Measurements from ENCODE around the gene CKAP4.
A peak's percentile ranks its signal among the peaks of the same experiment; 100 is the strongest.

Gene CKAP4

DNA sequence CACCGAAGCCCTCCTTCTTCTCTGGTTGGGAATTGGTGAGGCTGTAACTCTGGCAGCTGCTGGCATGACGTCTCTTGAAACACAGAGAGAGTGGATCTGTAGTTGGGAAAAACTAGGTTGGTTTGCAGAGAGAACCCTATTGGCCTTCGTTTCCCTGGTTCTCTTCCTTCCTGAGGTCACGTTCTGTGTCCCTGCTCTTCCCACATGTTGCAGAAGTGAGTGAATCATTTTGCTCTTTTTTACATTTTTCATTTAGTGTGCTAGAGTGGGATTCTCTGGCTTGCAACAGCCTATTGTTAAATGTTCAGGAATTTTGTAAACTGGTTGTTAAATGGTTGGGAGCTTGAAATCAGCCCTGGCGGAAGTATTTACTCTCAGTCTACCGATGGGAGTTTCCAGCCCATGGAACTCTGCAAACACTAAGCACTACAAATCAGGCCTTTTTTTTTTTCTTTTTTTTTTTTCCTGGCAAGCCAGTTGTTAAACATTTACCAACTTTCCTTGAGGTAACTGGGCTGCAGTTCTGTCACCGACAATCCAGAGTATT is 26.8 kb upstream of the CKAP4 start:
- no peak for DNase-seq (ENCODE audit: low spot score)

DNA sequence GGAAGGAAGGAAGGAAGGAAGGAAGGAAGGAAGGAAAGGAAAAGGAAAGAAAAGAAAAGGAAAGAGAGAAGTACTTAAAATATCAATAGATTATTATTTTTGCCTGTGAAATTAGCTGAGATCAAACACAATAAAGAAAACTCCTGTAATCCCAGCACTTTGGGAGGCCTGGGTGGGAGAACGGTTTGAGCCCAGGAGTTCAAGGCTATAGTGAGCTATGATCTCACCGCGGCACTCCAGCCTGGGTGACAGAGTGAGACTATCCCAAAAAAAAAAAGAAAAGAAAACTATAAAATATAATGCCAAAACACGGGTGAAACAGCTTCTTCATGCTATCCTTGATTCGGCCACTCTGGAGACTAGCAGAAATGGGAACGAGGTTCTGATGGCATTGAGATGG is 26.2 kb upstream of the CKAP4 start:
- no peak for DNase-seq (ENCODE audit: low spot score)

DNA sequence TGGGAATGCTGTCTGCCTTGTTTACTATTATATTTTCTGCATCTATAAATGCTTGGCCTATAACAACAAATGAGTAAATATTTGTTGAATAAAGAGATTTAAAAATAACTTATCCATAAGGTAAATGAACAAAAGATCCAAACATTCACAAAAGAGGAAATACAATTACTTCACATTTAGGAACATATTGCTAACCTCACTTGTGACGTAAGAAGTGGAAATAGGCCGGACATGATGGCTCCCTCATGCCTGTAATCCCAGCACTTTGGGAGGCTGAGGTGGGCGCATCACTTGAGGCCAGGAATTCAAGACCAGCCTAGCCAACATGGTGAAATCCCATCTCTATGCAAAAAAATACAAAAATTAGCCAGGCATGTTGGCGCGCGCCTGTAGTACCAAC is 25.7 kb upstream of the CKAP4 start:
- no peak for DNase-seq (ENCODE audit: low spot score)

DNA sequence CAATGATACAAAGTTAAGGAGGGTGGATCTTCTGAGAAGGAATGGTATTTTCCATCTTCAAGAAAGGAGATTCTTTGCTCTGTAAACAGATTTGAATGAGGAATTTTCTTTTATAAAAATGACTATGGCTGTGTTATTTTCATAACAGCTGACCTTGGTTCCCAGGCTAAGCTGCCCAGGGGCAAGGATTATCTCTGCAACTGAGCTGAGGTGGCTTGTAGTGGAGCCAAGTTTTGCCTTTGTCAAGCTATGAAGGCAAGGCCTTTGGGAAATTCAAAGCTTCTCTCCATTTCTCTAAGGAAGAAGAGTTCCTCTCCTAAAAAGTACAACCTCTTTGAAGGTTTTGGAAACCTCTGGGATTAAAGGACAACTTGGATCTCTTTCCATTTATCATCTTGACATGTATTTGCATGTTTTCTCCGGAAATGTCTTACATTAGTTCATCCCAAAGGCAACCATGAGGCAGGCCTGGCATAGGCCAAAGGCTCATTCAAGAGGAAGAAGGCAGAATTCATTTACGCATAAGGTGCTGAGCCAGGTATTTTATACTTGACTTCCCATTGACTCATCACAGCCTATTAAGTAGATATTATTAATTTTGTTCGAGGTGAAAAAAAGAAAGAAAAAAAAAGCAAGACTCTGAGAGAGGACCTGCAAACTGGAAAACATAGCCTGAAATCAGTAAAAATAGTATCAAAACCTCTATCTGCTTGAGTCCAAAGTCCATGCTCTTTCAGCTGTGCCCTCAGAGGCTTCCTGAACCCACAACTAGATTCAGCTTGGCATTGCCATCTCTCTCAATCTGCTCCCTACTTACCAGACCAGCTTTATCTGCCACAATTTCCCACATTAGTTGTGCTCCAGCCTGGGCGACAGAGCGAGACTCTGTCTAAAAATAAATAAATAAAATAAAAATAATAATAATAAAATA is 24.0 kb upstream of the CKAP4 start:
- DNase-seq (ENCODE audit: low spot score), result no peak

DNA sequence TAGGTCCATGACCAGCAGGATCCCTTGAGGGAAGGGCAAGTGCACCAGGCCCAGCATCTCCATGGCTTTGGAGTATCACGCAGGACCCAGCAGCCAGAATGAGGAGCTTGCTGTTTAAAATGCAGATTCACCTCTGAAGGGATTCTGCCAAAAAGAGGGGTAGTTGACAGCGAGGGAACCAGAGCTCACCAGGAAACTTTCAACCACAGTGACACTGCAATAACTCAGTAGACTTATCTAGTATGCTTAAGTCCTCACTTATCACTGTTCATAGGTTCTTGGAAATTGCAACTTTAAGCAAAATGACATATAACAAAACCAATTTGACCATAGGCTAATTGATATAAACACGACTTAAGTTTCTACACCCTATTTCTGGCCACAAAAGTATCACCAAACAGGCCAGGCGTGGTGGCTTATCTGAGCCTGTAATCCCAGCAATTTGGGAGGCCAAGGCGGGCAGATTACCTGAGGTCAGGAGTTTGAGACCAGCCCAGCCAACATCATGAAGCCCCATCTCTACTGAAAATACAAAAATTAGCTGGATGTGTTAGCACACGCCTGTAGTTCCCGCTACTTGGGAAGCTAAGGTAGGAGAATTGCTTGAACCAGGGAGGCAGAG is 21.4 kb upstream of the CKAP4 start:
- no peak for DNase-seq (ENCODE audit: low spot score)

DNA sequence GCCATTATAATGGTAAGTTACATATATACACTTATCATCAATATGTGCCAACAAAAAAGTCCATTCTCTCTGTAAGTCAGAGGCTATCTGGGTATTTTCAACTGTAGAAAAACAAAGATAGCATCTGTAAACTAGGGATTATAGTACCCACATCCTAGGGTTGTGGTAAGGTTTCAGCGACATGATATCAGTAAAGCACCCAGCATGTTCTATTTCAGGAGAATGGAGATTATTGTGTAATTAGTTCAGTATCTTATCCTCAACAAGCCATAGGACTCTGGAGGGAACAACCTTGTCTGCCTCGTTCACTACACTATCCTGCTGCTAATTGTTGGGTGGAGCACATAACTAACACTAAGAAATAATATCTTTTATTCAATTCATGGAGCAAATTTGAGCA is 19.7 kb upstream of the CKAP4 start:
- no peak for DNase-seq (ENCODE audit: low spot score)

DNA sequence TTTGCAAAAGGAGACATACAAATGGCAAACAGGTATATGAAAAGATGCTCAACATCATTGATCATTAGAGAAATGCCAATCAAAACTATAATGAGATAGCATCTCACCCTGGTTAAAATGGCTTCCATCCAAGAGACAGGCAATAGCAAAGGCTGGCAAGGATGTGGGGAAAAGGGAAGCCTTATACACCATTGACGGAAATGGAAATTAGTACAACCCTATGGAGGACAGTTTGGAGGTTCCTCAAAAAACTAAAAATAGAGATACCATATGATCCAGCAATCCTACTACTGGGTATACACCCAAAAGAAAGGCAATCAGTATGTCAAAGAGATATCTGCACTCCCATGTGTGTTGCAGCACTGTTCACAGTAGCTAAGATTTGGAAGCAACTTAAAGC is 17.3 kb upstream of the CKAP4 start:
- DNase-seq (ENCODE audit: low spot score), result no peak

DNA sequence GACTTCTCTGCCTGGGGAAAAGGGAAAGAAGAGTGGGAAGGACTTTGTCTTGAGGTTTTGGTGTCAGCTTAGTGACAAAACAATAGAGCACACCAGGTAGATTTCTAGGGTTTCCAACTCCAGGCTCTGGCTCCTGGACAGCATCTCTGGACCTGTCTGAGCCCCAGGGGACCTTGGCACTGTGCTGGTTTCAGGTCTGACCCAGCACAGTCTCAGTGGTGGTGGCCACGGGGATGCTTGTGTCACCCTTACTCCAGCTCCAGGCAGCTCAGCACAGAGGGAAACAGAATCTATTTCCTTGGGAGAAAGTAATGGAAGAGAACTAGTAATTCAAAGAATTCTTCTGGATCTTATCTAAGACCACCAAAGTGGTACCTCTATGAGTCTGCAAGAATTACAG is 11.1 kb upstream of the CKAP4 start:
- DNase-seq (ENCODE audit: low spot score), result no peak

DNA sequence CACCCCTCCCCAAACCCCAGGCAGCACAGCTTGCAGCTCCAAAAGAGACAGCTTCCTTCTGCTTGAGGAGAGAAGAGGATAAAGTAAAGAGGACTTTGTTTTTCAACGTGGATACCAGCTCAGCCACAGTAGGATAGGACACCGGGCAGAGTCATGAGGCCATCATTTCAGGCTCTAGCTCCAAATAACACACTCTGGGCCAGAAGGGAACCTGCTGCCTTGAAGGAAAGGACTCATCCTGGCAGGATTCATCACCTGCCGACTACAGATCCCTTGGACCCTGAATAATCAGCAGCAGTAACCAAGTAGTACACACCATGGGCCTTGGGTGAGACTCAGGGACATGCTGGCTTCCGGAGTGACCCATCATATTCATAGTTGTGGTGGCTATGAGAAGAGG is 10.4 kb upstream of the CKAP4 start:
- no peak for DNase-seq (ENCODE audit: low spot score)

DNA sequence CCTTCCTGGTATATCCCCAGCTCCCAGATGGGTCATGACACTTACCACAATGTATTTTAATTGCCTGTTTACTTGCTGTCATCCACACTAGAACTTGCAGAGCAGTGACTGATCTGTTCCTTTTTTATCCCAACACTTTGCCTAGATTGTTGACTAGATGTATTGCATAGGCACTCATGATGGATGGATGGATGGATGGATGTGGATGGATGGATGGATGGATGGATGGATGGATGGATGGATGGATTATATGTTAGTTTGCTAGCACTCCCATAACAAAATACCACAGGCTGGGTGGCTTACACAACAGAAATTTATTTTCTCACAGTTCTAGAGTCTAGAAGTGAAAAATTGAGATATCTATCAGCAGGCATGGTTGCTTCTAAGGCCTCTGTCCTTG is 8.7 kb upstream of the CKAP4 start:
- DNase-seq (ENCODE audit: low spot score), result no peak

DNA sequence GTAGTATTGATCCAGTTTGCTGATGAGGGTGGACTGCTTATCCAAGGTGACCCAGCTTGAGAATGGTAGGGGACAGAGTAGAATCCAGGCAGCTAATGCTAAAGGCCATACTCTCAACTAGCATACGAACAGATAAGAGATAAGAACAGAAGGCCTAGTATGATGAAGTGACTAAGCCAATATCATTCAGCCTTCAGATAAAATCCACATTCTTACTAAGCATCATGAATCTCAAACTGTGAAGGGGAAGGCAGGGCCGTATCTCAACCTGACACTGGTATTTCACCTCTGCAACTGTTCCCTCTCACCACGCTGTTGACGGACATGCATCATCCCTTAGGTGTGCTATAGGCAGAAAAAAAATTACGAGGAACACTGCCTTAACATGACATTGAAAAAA is 8.1 kb upstream of the CKAP4 start:
- DNase-seq (ENCODE audit: low spot score), result no peak

DNA sequence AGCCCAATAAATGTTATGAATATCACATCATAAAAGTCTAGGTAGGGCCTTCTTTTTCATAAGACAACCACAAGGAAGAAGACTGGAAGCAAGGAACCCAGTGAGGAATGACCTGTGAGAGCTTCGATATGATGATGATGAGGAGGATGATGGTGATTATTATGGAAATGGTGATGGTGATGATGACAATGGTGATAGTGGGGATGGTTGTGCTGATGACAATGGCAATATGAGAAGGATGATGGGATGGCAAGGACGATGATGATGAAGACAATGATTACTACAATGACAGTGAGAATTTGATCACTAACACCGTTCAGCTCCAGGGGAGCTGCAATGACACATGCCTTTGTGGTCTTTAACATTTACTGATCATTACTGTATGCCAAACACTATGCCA is 7.7 kb upstream of the CKAP4 start:
- no peak for DNase-seq (ENCODE audit: low spot score)

DNA sequence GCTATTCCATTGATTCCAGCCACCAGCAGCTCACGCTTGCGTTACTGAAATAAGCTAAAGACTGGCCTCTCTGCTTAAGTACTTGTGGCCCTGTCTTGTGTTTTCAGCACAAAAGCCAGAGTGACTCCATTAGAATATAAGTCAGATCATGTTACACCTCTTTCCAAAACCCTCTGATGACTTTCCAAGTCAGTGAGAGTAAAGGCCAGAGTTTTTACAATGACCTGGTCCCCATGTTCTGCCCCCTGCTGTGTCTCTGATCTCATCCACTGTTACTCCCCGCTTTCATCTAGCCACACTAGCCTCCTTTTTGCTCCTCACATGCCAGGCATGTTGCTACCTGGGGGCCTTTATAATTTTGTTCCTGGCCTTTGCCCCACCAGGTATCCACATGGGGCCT is 6.9 kb upstream of the CKAP4 start:
- no peak for DNase-seq (ENCODE audit: low spot score)

DNA sequence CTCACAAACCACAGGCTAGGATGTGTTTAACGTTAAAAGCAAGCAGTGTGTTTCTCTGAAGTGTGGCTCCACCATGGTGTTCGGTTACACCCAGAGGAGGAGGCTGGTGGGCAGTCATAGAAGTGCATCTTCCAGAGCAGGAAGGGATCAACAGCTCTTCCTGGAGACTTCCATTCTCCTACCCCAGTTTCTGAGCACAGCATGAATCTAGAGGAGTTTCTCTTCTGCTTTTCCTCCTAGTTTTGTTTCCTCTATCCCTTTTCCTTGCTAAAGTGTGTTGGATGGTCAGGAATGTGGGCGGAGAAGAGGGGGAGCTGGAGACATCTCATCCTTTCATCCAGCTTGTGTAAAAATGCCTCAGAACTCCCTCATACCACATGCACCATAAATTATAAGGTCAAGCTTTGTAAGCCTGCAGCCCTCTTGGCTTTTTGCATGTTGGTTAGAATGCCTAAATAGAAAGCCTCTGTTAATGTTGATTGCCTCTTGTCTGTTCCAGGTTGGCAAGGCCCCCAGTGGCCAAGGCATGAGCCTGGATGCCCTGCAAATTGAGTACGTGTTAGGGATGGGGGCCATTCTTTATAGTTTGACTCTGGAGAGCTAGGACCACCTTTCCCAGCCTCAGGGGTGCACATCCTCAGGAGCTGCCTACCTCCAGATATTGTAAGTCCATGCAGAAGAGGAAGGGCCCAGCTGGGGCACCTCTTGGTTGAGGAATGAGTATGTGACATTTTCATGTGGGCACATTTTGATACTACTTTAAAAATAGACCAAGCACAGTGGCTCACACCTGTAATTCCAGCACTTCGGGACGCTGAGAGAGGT is 4.0 kb upstream of the CKAP4 start:
- no peak for DNase-seq (ENCODE audit: low spot score)

DNA sequence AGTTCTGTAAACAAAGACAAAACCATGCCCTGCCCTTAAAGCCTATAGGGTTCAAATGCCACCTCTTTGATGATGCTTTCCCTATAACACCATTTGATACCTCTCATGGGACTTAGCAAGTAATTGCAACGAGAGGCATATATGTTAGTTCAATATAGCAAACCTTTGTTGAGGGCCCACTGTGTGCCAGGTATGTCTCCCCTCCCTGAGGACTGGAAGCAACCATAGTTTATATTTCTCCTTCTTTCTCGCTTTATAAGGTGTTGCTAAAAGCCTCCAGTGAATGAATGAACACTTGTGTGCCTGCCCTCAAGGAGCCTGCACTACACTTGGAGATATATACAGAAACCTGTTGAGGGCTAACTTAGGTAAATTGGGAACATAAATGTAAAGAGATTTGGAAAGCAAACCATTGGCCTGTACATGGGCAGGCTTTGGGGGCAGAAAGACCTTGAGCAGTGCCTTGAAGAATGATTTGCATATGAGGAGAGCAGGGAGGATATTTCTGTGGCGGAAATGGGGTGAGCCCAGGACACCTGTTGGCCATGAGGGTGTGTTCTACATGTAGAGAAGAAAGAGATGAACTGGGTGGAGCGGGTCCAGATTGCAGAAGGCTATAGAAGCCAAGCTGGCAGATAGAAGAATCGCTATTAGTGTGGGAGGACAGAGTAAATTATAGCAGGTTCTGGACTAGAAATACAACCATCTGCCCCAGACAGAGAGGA is 1.8 kb upstream of the CKAP4 start:
- no peak for DNase-seq (ENCODE audit: low spot score)

DNA sequence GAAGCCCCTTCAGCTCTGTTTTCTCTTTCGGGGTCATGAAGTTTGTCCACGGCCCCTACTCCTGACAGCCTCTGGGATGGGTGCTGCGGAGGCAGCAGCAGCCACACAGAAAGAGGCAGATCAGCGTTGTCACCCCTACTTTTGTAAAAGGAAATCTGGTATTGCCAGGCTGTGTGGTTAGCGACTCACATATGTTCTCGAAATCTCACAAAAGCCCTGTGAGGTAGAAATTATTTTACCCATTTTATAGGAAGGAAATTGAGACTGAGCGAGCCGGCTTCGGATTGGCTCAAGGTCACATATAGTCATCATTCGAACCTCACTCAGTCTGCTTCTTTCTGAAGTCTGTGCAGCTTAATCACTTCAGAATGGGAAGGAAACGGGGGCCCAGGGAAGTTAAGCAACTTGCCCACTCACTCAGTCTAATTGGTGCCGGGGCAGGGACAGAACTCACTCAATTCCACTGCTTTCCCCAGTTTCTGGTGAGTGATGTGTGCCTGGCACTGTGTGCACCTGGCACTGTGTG is 1.1 kb upstream of the CKAP4 start:
- DNase-seq (ENCODE audit: low spot score), result peak; percentile 59

DNA sequence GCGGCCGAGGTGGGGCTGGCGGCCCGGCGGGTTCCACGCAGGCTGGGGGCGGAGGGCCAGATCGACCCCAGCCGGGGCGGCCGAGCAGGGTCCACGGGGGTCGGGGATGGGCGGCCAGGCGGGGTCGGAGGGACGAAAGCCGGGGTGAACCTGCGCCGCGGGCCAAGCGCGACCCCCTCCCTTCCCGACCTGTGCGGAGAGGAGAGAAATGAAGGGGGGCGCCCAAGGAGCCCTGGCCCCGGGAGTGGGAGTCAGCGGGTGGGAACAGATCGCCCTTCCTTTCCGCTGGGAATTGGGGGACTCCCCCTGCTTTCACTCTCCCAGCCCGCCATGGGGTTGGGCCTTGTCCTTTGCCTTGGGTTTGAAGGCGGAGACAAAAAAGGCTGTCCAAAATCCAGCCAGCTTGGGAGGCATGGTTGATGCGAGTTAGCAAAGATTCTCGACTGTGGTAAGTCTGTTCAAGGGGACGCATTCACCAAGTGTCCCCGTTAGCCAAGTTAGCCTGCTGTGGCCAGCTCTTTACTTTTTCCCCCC is 559 bp upstream of the CKAP4 start:
- no peak for DNase-seq (ENCODE audit: low spot score)

DNA sequence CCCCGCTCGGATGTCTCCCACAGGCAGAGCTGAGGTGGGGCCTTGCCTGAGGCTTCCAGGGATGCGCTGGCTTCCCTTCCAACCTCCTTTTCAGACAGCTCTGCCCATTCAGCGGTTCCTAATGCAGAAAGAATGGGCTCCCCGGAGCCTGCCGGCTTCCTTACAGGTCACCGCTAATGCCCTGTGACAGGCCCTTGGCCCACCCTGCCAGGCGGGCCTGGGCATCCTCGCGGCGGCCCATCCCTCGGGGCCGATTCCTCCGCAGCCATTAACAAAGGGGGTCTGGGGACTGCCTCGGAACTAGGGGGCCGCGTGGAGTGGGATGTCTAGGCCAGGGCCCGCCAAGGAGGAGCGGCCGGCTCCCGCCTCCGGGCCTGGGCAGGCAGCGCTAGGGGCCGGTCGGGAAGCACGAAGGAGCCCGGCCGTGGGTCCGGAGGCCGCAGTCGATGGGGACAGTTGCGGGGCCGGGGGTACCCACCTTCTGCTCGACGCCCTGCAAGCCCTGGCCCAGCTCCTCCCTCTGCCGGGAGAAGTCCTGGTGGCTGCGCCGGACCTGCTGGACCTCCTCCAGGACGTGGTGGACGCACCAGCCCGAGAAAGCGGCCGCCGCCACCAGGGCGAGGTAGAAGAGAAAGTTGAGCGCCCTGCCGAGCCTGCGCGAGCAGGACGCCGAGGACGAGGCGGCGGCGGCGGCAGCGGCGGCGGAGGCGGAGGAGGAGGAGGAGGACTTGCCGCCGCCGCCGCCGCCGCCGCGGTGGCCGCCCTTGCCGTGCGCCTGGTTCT is 738 bp downstream of the CKAP4 start:
- peak; percentile 50 for DNase-seq (ENCODE audit: low spot score)

DNA sequence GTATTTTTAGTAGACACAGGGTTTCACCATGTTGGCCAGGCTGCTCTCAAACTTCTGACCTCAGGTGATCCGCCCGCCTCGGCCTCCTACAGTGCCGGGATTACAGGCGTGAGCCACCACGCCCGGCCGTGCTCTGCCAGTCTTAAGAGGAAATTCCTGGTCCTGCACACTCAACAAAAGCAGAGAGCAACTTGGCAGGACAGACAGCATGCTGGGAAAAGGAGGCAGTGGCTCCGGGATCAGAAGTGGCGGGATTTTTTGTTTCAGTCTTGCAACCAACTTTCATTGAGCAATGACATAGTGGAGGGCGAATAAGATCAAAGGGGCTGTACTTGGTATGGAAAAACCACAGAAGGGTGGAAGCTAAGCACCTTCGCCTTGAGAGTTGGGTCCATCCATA is 2.1 kb downstream of the CKAP4 start:
- DNase-seq (ENCODE audit: low spot score), result no peak

DNA sequence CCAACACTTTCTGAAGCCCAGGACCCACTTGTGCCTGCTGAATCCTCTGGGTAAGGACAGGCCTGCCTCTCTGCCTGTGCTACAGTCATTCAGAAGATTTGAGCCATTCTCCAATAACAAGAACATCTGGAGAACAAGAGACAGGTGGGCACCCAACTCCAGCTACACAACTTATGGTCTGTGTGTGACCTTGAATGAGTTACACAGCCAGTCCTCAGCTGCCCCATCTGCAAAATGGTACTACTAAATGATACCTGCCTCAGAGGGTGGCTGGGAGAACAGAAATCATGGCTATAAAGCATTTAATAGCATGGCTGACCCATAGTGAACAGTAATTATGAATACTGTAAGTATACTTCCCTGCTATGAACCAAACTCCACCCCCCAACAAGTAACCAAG is 4.2 kb downstream of the CKAP4 start:
- no peak for DNase-seq (ENCODE audit: low spot score)

DNA sequence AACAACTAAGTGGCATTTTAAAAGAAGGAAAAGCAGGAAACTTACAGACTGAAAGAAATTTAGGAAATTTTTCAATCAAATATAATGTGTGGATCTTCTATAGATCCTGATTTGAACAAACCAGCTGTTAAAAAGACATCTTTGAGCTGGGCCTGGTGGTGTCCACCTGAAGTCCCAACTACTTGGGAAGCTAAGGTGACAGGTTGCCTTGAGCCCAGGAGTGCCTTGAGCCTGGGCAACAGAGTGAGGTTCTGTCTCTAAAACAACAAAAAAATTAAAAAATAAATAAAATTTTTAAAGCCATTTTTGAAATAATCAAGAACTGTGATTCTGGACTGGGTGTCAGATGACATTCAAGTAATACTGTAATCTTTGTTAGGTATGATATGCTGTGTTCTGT is 7.0 kb downstream of the CKAP4 start:
- no peak for DNase-seq (ENCODE audit: low spot score)

Data from CD4-positive, alpha-beta T cell treated with Interleukin-15 for 4 hours (primary cell).